Stomach (tissue), 4 donors: Measurements from ENCODE around the gene LCMT1.

ENCODE experiments used
- POLR2A ChIP-seq, 4 donors: fragments of 450-650 bp; IDR thresholded peaks; one replicate each; pipeline ENCODE4 v1.6.1; 2016; ENCODE audit warnings: antibody characterized with exemption in 4 of 4, control low read depth in 2 of 4, mild to moderate bottlenecking in 1 of 4, moderate library complexity in 1 of 4
- TF ChIP-seq, protein P1 (sequence below), 7 experiments: fragments of 450-650 bp in 4 of 7; fragments of 200-600 bp in 3 of 7; sonication (generic) in 3 of 7; IDR thresholded peaks; one replicate each; pipeline ENCODE4 v1.5.1; 2016 to 2019; ENCODE audit warnings: antibody characterized with exemption in 7 of 7, control low read depth in 2 of 7, mild to moderate bottlenecking in 1 of 7

DNA sequence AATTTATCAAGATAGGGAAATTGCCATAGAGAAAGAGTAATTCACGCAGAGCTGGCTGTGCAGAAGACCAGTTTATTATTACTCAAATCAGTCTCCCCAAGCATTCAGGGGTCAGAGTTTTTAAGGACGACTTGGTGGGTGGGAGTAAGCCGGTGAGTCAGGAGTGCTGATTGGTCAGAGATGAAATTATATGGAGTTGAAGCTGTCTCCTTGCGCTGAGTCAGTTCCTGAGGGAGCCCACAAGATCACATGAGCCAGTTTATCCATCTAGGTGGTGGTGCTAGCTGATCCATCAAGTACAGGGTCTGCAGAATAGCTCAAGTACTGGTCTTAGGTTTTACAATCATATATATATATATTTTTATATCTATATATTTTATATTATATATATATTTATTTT is 99.2 kb downstream of the LCMT1 start:
- TF ChIP-seq, protein P1, sequence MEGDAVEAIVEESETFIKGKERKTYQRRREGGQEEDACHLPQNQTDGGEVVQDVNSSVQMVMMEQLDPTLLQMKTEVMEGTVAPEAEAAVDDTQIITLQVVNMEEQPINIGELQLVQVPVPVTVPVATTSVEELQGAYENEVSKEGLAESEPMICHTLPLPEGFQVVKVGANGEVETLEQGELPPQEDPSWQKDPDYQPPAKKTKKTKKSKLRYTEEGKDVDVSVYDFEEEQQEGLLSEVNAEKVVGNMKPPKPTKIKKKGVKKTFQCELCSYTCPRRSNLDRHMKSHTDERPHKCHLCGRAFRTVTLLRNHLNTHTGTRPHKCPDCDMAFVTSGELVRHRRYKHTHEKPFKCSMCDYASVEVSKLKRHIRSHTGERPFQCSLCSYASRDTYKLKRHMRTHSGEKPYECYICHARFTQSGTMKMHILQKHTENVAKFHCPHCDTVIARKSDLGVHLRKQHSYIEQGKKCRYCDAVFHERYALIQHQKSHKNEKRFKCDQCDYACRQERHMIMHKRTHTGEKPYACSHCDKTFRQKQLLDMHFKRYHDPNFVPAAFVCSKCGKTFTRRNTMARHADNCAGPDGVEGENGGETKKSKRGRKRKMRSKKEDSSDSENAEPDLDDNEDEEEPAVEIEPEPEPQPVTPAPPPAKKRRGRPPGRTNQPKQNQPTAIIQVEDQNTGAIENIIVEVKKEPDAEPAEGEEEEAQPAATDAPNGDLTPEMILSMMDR (IDR thresholded peaks at IDR 0.05), result no peak
- TF ChIP-seq POLR2A (IDR thresholded peaks at IDR 0.05), result no peak
